IMR-90 (cell line): ENCODE data around the gene RAI14. TPM values are rescaled to one million over a fixed set of nuclear protein-coding genes. Genes with fewer than 3 reads are reported as not detected.

Experiments used
- ATAC-seq: fragments of 200-7000 bp; cut with Tn5 transposase; 2 replicates; pipeline ENCODE4 v1.9.1; 2020; ENCODE audit warnings: low read depth, mild to moderate bottlenecking, moderate library complexity
- BruUV-seq: library from RNA; stranded (reverse); fragments of 400-500 nt; replicated peaks from 2 replicates; lab custom pipeline; 2021; lab: Mats Ljungman, UMichigan
- CTCF ChIA-PET: fragments of 300-600 bp; formaldehyde crosslinking; extraction: SDS; loops from one replicate; lab custom pipeline; 2021; ENCODE audit warnings: antibody characterized with exemption; lab: Yijun Ruan, JAX
- POLR2A ChIA-PET: fragments of 300-600 bp; sonication (Branson Sonifier 250); formaldehyde crosslinking; loops from one replicate; lab custom pipeline; 2022; ENCODE audit warnings: antibody characterized with exemption; ENCODE audit not compliant: unreplicated experiment; lab: Charles Lee
- DNase-seq: peaks from one replicate; pipeline ENCODE4 v3.0.0; 2013
- H2AFZ ChIP-seq: replicated peaks from 2 replicates; pipeline ENCODE3; 2013; ENCODE audit warnings: low read length, mild to moderate bottlenecking; ENCODE audit not compliant: poor library complexity
- H2AK5ac ChIP-seq: 2 replicates; pipeline ENCODE4 v1.6.1; 2013; ENCODE audit warnings: low read depth, low read length, inconsistent platforms
- H2AK9ac ChIP-seq: replicated peaks from 2 replicates; pipeline ENCODE3; 2013; ENCODE audit warnings: mild to moderate bottlenecking, low read depth, low read length, moderate library complexity; ENCODE audit not compliant: poor library complexity
- H2BK120ac ChIP-seq: 2 replicates; pipeline ENCODE4 v1.6.1; 2013; ENCODE audit warnings: low read depth, low read length, inconsistent platforms
- H2BK15ac ChIP-seq: 3 replicates; pipeline ENCODE4 v1.6.1; 2013; ENCODE audit warnings: low read depth, low read length, inconsistent platforms
- H2BK20ac ChIP-seq: 2 replicates; pipeline ENCODE4 v1.6.1; 2013; ENCODE audit warnings: low read depth, mild to moderate bottlenecking, inconsistent platforms, low read length, moderate library complexity
- H2BK5ac ChIP-seq: 2 replicates; pipeline ENCODE4 v1.6.1; 2013; ENCODE audit warnings: mild to moderate bottlenecking, low read depth, low read length, inconsistent platforms; ENCODE audit not compliant: poor library complexity, severe bottlenecking
- H3K14ac ChIP-seq: replicated peaks from 2 replicates; pipeline ENCODE4 v1.6.1; 2013; ENCODE audit warnings: low read depth, low read length, inconsistent platforms
- H3K18ac ChIP-seq: 2 replicates; pipeline ENCODE4 v1.6.1; 2013; ENCODE audit warnings: low read depth, low read length, control low read depth
- H3K23ac ChIP-seq: 2 replicates; pipeline ENCODE4 v1.6.1; 2013; ENCODE audit warnings: low read depth, low read length, inconsistent platforms
- H3K27ac ChIP-seq: 2 replicates; pipeline ENCODE4 v1.5.1; 2013; ENCODE audit warnings: mild to moderate bottlenecking, control low read depth, low read length; ENCODE audit not compliant: insufficient read depth
- H3K27me3 ChIP-seq: 2 replicates; pipeline ENCODE4 v1.6.1; 2013; ENCODE audit warnings: low read length; ENCODE audit not compliant: control insufficient read depth, insufficient read depth
- H3K36me3 ChIP-seq: 2 replicates; pipeline ENCODE4 v1.6.1; 2013; ENCODE audit warnings: low read length, mixed read lengths; ENCODE audit not compliant: control insufficient read depth, insufficient read depth
- H3K4ac ChIP-seq: 2 replicates; pipeline ENCODE4 v1.6.1; 2013; ENCODE audit warnings: low read depth, low read length, inconsistent platforms
- H3K4me1 ChIP-seq: 2 replicates; pipeline ENCODE4 v1.6.1; 2013; ENCODE audit warnings: low read length, mixed read lengths; ENCODE audit not compliant: control insufficient read depth, insufficient read depth
- H3K4me2 ChIP-seq: 2 replicates; pipeline ENCODE4 v1.6.1; 2013; ENCODE audit warnings: low read depth, mild to moderate bottlenecking, control low read depth, low read length, moderate library complexity
- H3K4me3 ChIP-seq: 2 replicates; pipeline ENCODE4 v1.5.1; 2013; ENCODE audit warnings: low read depth, mild to moderate bottlenecking, control low read depth, low read length, moderate library complexity; ENCODE audit not compliant: insufficient read depth
- H3K56ac ChIP-seq: 2 replicates; pipeline ENCODE4 v1.6.1; 2013; ENCODE audit warnings: low read length, inconsistent platforms; ENCODE audit not compliant: insufficient read depth; ENCODE audit errors: extremely low read depth
- H3K79me1 ChIP-seq, 2 experiments: 2 replicates each; pipeline ENCODE4 v1.6.1; 2013; ENCODE audit warnings: low read length in 2 of 2, inconsistent platforms in 1 of 2, low read depth in 1 of 2
- H3K9ac ChIP-seq: 2 replicates; pipeline ENCODE4 v1.6.1; 2013; ENCODE audit warnings: low read depth, low read length, control low read depth
- H3K9me1 ChIP-seq: 2 replicates; pipeline ENCODE4 v1.6.1; 2013; ENCODE audit warnings: low read length, inconsistent platforms; ENCODE audit not compliant: insufficient read depth
- H3K9me3 ChIP-seq: 2 replicates; pipeline ENCODE4 v1.6.1; 2013; ENCODE audit warnings: low read length; ENCODE audit not compliant: control insufficient read depth, insufficient read depth
- H4K20me1 ChIP-seq: 2 replicates; pipeline ENCODE4 v1.6.1; 2013; ENCODE audit warnings: low read length, inconsistent platforms; ENCODE audit not compliant: insufficient read depth
- H4K5ac ChIP-seq: 2 replicates; pipeline ENCODE4 v1.6.1; 2013; ENCODE audit warnings: mild to moderate bottlenecking, low read depth, low read length, control low read depth
- H4K8ac ChIP-seq, 2 experiments: 2 replicates each; pipeline ENCODE4 v1.6.1; 2013; ENCODE audit warnings: low read depth in 2 of 2, low read length in 2 of 2, control low read depth in 1 of 2, inconsistent platforms in 1 of 2
- H4K91ac ChIP-seq: 2 replicates; pipeline ENCODE4 v1.6.1; 2013; ENCODE audit warnings: low read depth, low read length, inconsistent platforms; ENCODE audit not compliant: insufficient read depth
- BHLHE40 ChIP-seq: fragments of 150-350 bp; IDR thresholded peaks from 2 replicates; pipeline ENCODE4 v1.6.1; 2016; ENCODE audit warnings: mild to moderate bottlenecking, low read depth, low read length
- CEBPB ChIP-seq: IDR thresholded peaks from 2 replicates; pipeline ENCODE4 v1.6.1; 2012; ENCODE audit warnings: low read depth, low read length, improper control_type of control experiment
- CTCF ChIP-seq: conservative IDR thresholded peaks from 2 replicates; pipeline ENCODE4 v1.5.1; 2012; ENCODE audit warnings: mild to moderate bottlenecking, low read depth, low read length, improper control_type of control experiment
- ELK1 ChIP-seq: fragments of 150-350 bp; IDR thresholded peaks from 2 replicates; pipeline ENCODE4 v1.6.1; 2016; ENCODE audit warnings: low read depth, mild to moderate bottlenecking, low read length, moderate library complexity, borderline replicate concordance
- FOS ChIP-seq: fragments of 150-350 bp; IDR thresholded peaks from 2 replicates; pipeline ENCODE4 v1.6.1; 2016; ENCODE audit warnings: low read depth, low read length
- MAFK ChIP-seq: IDR thresholded peaks from 2 replicates; pipeline ENCODE4 v1.6.1; 2012; ENCODE audit warnings: low read depth, low read length, improper control_type of control experiment
- MAZ ChIP-seq: IDR thresholded peaks from 2 replicates; pipeline ENCODE4 v1.6.1; 2012; ENCODE audit warnings: low read depth, mild to moderate bottlenecking, low read length, improper control_type of control experiment, moderate library complexity, borderline replicate concordance
- MXI1 ChIP-seq: IDR thresholded peaks from 2 replicates; pipeline ENCODE4 v1.6.1; 2012; ENCODE audit warnings: low read depth, mild to moderate bottlenecking, low read length, moderate library complexity, borderline replicate concordance
- NFE2L2 ChIP-seq: fragments of 150-350 bp; IDR thresholded peaks from 2 replicates; pipeline ENCODE4 v1.6.1; 2016; ENCODE audit warnings: low read depth, mild to moderate bottlenecking, low read length
- POLR2A ChIP-seq: IDR thresholded peaks from 2 replicates; pipeline ENCODE4 v1.6.1; 2012; ENCODE audit warnings: mild to moderate bottlenecking, low read depth, low read length
- RAD21 ChIP-seq: IDR thresholded peaks from 2 replicates; pipeline ENCODE4 v1.6.1; 2012; ENCODE audit warnings: low read length, improper control_type of control experiment
- RCOR1 ChIP-seq: IDR thresholded peaks from 2 replicates; pipeline ENCODE4 v1.6.1; 2012; ENCODE audit warnings: mild to moderate bottlenecking, low read length, improper control_type of control experiment; ENCODE audit not compliant: insufficient replicate concordance
- RFX5 ChIP-seq: IDR thresholded peaks from 2 replicates; pipeline ENCODE4 v1.8.0; 2012; ENCODE audit warnings: low read depth, mild to moderate bottlenecking, low read length, moderate library complexity
- SMC3 ChIP-seq: fragments of 150-350 bp; IDR thresholded peaks from 2 replicates; pipeline ENCODE4 v1.6.1; 2016; ENCODE audit warnings: low read depth, mild to moderate bottlenecking, antibody characterized with exemption, low read length, moderate library complexity
- USF2 ChIP-seq: fragments of 150-350 bp; IDR thresholded peaks from 2 replicates; pipeline ENCODE4 v1.6.1; 2017; ENCODE audit warnings: mild to moderate bottlenecking, antibody characterized with exemption, low read length, low read depth
- dilution Hi-C: fragments of 300-500 bp; cut with HindIII; formaldehyde crosslinking; loops from one replicate; pipeline ENCODE4 v1.14.3; 2018; ENCODE audit warnings: low sequenced_read_pairs; ENCODE audit not compliant: unreplicated experiment
- in situ Hi-C: fragments of 300-500 bp; cut with MboI; formaldehyde crosslinking; loops from 3 replicates; pipeline ENCODE4 v1.14.3; 2019; ENCODE audit warnings: low sequenced_read_pairs, inconsistent platforms, mixed read lengths
- intact Hi-C: fragments of 100-400 bp; cut with micrococcal nuclease; formaldehyde crosslinking; loops from 2 replicates; pipeline ENCODE4 v1.10.0; 2022
- polyA plus RNA-seq, 3 experiments: library from polyadenylated mRNA; depleted of rRNA; stranded (reverse); fragments of >200 nt; gene quantifications; 2 replicates each; pipeline ENCODE4 v1.2.3, GENCODE V29; 2012; ENCODE audit warnings: low replicate concordance in 1 of 3
- total RNA-seq: library from RNA; depleted of rRNA; stranded (reverse); fragments of >200 nt; gene quantifications from 2 replicates; pipeline ENCODE4 v1.2.3, GENCODE V29; 2012

RAI14 gene
- total and polyA plus RNA-seq, 2 of the 4 experiments (the other 2 are of a cell fraction): 221 to 267 TPM

- no peaks in the 10 kb centered on the region; the same call in 1 of the 2 replicates for H3K9me1 ChIP-seq
- TF ChIP-seq FOS (no peak), RFX5 (no peak), USF2 (no peak), RCOR1 (no peak), MXI1 (no peak), NFE2L2 (no peak), ELK1 (no peak), BHLHE40 (no peak), CEBPB (no peak), MAZ (no peak), CTCF (no peak), RAD21 (no peak), POLR2A (no peak), MAFK (no peak), SMC3 (no peak)
- no peaks in the 10 kb centered on the region for H3K9me3 ChIP-seq
- no peak overlapping the region for H3K4me2 ChIP-seq
- ChIA-PET CTCF (interaction anchor here (0.9 to 1.2 kb wide), 2 partner anchors 14 to 65 kb away, joined by 3 read pairs; no protein-coding TSS in a partner anchor), POLR2A (no interaction called here)
- H2AK9ac ChIP-seq: no peak overlapping the region
- H2BK20ac ChIP-seq: peak overlapping the region; percentile 53; the same call in 1 of the 2 replicates
- H4K20me1 ChIP-seq: peaks cover 11% of the 10 kb centered on the region
- H3K56ac ChIP-seq: no peak overlapping the region
- H2BK120ac ChIP-seq: no peak overlapping the region
- peak overlapping the region; percentile 48; the same call in 2 of the 3 replicates for H2BK15ac ChIP-seq
- dilution Hi-C loops: no loop called here
- H3K4me3 ChIP-seq: no peak overlapping the region
- no peak overlapping the region for H4K5ac ChIP-seq
- no peak overlapping the region for H3K18ac ChIP-seq
- H3K4me1 ChIP-seq: peaks cover 5% of the 10 kb centered on the region; the same call in 1 of the 2 replicates
- ATAC-seq (no peak), DNase-seq (no peak)
- H3K79me1 ChIP-seq: peaks cover 0 to 9% of the 10 kb centered on the region in 2 experiments; a peak in 2 of 4 replicates
- H4K91ac ChIP-seq: no peak overlapping the region; the same call in 1 of the 2 replicates
- H3K23ac ChIP-seq: no peak overlapping the region
- H2AFZ ChIP-seq: no peak overlapping the region
- no peaks in the 10 kb centered on the region for H3K36me3 ChIP-seq
- H2BK5ac ChIP-seq: no peak overlapping the region
- no peaks in the 10 kb centered on the region for H3K27me3 ChIP-seq
- 0 out of 2 replicates have a peak overlapping the region, but pooled peaks have one; percentile 30 for H3K14ac ChIP-seq
- 0 out of 2 replicates have a peak overlapping the region, but pooled peaks have one; percentile 57 for H2AK5ac ChIP-seq
- intact Hi-C loops: no loop called here
- no peak overlapping the region for H4K8ac ChIP-seq
- H3K9ac ChIP-seq: no peak overlapping the region
- no peak overlapping the region; the same call in 1 of the 2 replicates for H3K4ac ChIP-seq
- in situ Hi-C loops: no loop called here
- no TSS peak for BruUV-seq
- no peak overlapping the region for H3K27ac ChIP-seq
Observed at GRCh38 chr5:34653708-34654107, 2.4 kb upstream of the RAI14 start.
